Memory B cell (primary cell): ENCODE data around the gene ADGRG6.

Source experiments
- ATAC-seq: fragments of 150-1000 bp; cut with Tn5 transposase; 2 replicates; pipeline ENCODE4 v1.10.0; 2021; ENCODE audit warnings: low read depth, mild to moderate bottlenecking, moderate library complexity
- DNase-seq, 2 donors: peaks; one replicate each; pipeline ENCODE4 v3.0.0; 2022; ENCODE audit warnings: low spot score in 2 of 2
- H3K27ac Mint-ChIP-seq: one replicate; pipeline ENCODE4 v1.8.0; 2022; ENCODE audit warnings: mild to moderate bottlenecking, moderate library complexity, mixed read lengths
- H3K27me3 Mint-ChIP-seq: one replicate; pipeline ENCODE4 v1.8.0; 2022; ENCODE audit warnings: mixed read lengths
- H3K36me3 Mint-ChIP-seq: one replicate; pipeline ENCODE4 v1.8.0; 2022; ENCODE audit warnings: mild to moderate bottlenecking, mixed read lengths
- H3K4me1 Mint-ChIP-seq: one replicate; pipeline ENCODE4 v1.8.0; 2022; ENCODE audit warnings: mixed read lengths
- H3K4me3 Mint-ChIP-seq: one replicate; pipeline ENCODE4 v1.8.0; 2022; ENCODE audit warnings: mild to moderate bottlenecking, moderate library complexity, mixed read lengths
- H3K9me3 Mint-ChIP-seq: one replicate; pipeline ENCODE4 v1.8.0; 2022; ENCODE audit warnings: mixed read lengths

Gene ADGRG6

GRCh38 chr6:142321451-142321850, 19.6 kb downstream of the ADGRG6 start:
- ATAC-seq (no peak), DNase-seq (no peak)
- Mint-ChIP-seq H3K4me1 (no peaks in the 10 kb centered on the region), H3K9me3 (no peaks in the 10 kb centered on the region), H3K27me3 (peaks cover 3% of the 10 kb centered on the region), H3K4me3 (no peak overlapping the region), H3K27ac (no peak overlapping the region), H3K36me3 (no peaks in the 10 kb centered on the region)

- DNase-seq, result no peak
- no peaks in the 10 kb centered on the region for H3K9me3 Mint-ChIP-seq
- H3K27me3 Mint-ChIP-seq, result peaks cover 3% of the 10 kb centered on the region
- no peak overlapping the region for H3K4me3 Mint-ChIP-seq
- no peaks in the 10 kb centered on the region for H3K36me3 Mint-ChIP-seq
- no peaks in the 10 kb centered on the region for H3K4me1 Mint-ChIP-seq
- H3K27ac Mint-ChIP-seq, result no peak overlapping the region
- no peak for ATAC-seq
These were observed 20.3 kb downstream of the ADGRG6 start for GRCh38 chr6:142322066-142322465.

- Mint-ChIP-seq H3K36me3 (no peaks in the 10 kb centered on the region), H3K4me1 (no peaks in the 10 kb centered on the region), H3K9me3 (no peaks in the 10 kb centered on the region), H3K27me3 (peaks cover 3% of the 10 kb centered on the region), H3K4me3 (no peak overlapping the region), H3K27ac (no peak overlapping the region)
- DNase-seq (no peak), ATAC-seq (no peak)
These were observed 20.8 kb downstream of the ADGRG6 start for GRCh38 chr6:142322504-142323198.

GRCh38 chr6:142323377-142323776, 21.6 kb downstream of the ADGRG6 start:
- Mint-ChIP-seq H3K27me3 (peaks cover 3% of the 10 kb centered on the region), H3K4me1 (no peaks in the 10 kb centered on the region), H3K27ac (no peak overlapping the region), H3K9me3 (no peaks in the 10 kb centered on the region), H3K36me3 (no peaks in the 10 kb centered on the region), H3K4me3 (no peak overlapping the region)
- DNase-seq (no peak), ATAC-seq (no peak)

GRCh38 chr6:142324111-142324510, 22.3 kb downstream of the ADGRG6 start:
- ATAC-seq (no peak), DNase-seq (no peak)
- H3K9me3 Mint-ChIP-seq, result no peaks in the 10 kb centered on the region
- no peaks in the 10 kb centered on the region for H3K36me3 Mint-ChIP-seq
- no peaks in the 10 kb centered on the region for H3K4me1 Mint-ChIP-seq
- H3K27me3 Mint-ChIP-seq, result no peaks in the 10 kb centered on the region
- H3K4me3 Mint-ChIP-seq, result no peak overlapping the region
- H3K27ac Mint-ChIP-seq, result no peak overlapping the region

GRCh38 chr6:142325111-142325510, 23.3 kb downstream of the ADGRG6 start:
- H3K9me3 Mint-ChIP-seq, result no peaks in the 10 kb centered on the region
- no peaks in the 10 kb centered on the region for H3K4me1 Mint-ChIP-seq
- ATAC-seq (no peak), DNase-seq (no peak)
- no peaks in the 10 kb centered on the region for H3K27me3 Mint-ChIP-seq
- H3K36me3 Mint-ChIP-seq, result no peaks in the 10 kb centered on the region
- no peak overlapping the region for H3K4me3 Mint-ChIP-seq
- no peak overlapping the region for H3K27ac Mint-ChIP-seq

- H3K4me3 Mint-ChIP-seq, result no peak overlapping the region
- H3K9me3 Mint-ChIP-seq, result no peaks in the 10 kb centered on the region
- no peak for ATAC-seq
- H3K27ac Mint-ChIP-seq, result no peak overlapping the region
- H3K27me3 Mint-ChIP-seq, result no peaks in the 10 kb centered on the region
- H3K4me1 Mint-ChIP-seq, result no peaks in the 10 kb centered on the region
- H3K36me3 Mint-ChIP-seq, result no peaks in the 10 kb centered on the region
- DNase-seq, result no peak
These were observed 24.7 kb downstream of the ADGRG6 start for GRCh38 chr6:142326540-142326939.

GRCh38 chr6:142328070-142328469, 26.3 kb downstream of the ADGRG6 start:
- ATAC-seq (no peak), DNase-seq (no peak)
- Mint-ChIP-seq H3K36me3 (no peaks in the 10 kb centered on the region), H3K27ac (no peak overlapping the region), H3K4me1 (no peaks in the 10 kb centered on the region), H3K4me3 (no peak overlapping the region), H3K9me3 (no peaks in the 10 kb centered on the region), H3K27me3 (no peaks in the 10 kb centered on the region)

GRCh38 chr6:142329486-142330113, 27.8 kb downstream of the ADGRG6 start:
- DNase-seq (no peak), ATAC-seq (no peak)
- H3K36me3 Mint-ChIP-seq, result no peaks in the 10 kb centered on the region
- H3K27me3 Mint-ChIP-seq, result peaks cover 1% of the 10 kb centered on the region
- no peaks in the 10 kb centered on the region for H3K4me1 Mint-ChIP-seq
- H3K9me3 Mint-ChIP-seq, result no peaks in the 10 kb centered on the region
- H3K4me3 Mint-ChIP-seq, result no peak overlapping the region
- no peak overlapping the region for H3K27ac Mint-ChIP-seq

GRCh38 chr6:142331075-142331551, 29.3 kb downstream of the ADGRG6 start:
- Mint-ChIP-seq H3K4me3 (no peak overlapping the region), H3K4me1 (no peaks in the 10 kb centered on the region), H3K27me3 (peaks cover 1% of the 10 kb centered on the region), H3K27ac (no peak overlapping the region), H3K36me3 (no peaks in the 10 kb centered on the region), H3K9me3 (no peaks in the 10 kb centered on the region)
- ATAC-seq (no peak), DNase-seq (no peak)

GRCh38 chr6:142331601-142332000, 29.8 kb downstream of the ADGRG6 start:
- no peak for ATAC-seq
- Mint-ChIP-seq H3K36me3 (no peaks in the 10 kb centered on the region), H3K4me3 (no peak overlapping the region), H3K27me3 (peaks cover 1% of the 10 kb centered on the region), H3K27ac (no peak overlapping the region), H3K4me1 (no peaks in the 10 kb centered on the region), H3K9me3 (no peaks in the 10 kb centered on the region)
- no peak for DNase-seq

- DNase-seq, result no peak
- Mint-ChIP-seq H3K4me3 (no peak overlapping the region), H3K4me1 (no peaks in the 10 kb centered on the region), H3K9me3 (no peaks in the 10 kb centered on the region), H3K36me3 (no peaks in the 10 kb centered on the region), H3K27me3 (peaks cover 1% of the 10 kb centered on the region), H3K27ac (no peak overlapping the region)
- ATAC-seq, result no peak
These were observed 30.7 kb downstream of the ADGRG6 start for GRCh38 chr6:142332393-142333098.

- H3K4me1 Mint-ChIP-seq, result no peaks in the 10 kb centered on the region
- H3K27ac Mint-ChIP-seq, result no peak overlapping the region
- peaks cover 1% of the 10 kb centered on the region for H3K27me3 Mint-ChIP-seq
- H3K36me3 Mint-ChIP-seq, result no peaks in the 10 kb centered on the region
- H3K4me3 Mint-ChIP-seq, result no peak overlapping the region
- no peak for DNase-seq
- no peak for ATAC-seq
- H3K9me3 Mint-ChIP-seq, result no peaks in the 10 kb centered on the region
These were observed 31.6 kb downstream of the ADGRG6 start for GRCh38 chr6:142333431-142333830.

- H3K4me3 Mint-ChIP-seq, result no peak overlapping the region
- ATAC-seq (no peak), DNase-seq (no peak)
- H3K9me3 Mint-ChIP-seq, result no peaks in the 10 kb centered on the region
- no peak overlapping the region for H3K27ac Mint-ChIP-seq
- peaks cover 1% of the 10 kb centered on the region for H3K27me3 Mint-ChIP-seq
- no peaks in the 10 kb centered on the region for H3K4me1 Mint-ChIP-seq
- no peaks in the 10 kb centered on the region for H3K36me3 Mint-ChIP-seq
These were observed 32.5 kb downstream of the ADGRG6 start for GRCh38 chr6:142334294-142334693.
